ENCODE data around the gene ITGBL1.

ITGBL1 gene

GRCh38 chr13:101712026-101712348, 259.5 kb downstream of the ITGBL1 start:
- Histone ChIP-seq H3K27me3 (ENCODE audit: insufficient read depth, low read length) (no peaks in the 10 kb centered on the region), H3K27ac (ENCODE audit: low read length) (no peak overlapping the region), H3K36me3 (ENCODE audit: insufficient read depth, low read depth, low read length) (no peaks in the 10 kb centered on the region), H3K4me3 (ENCODE audit: low read length) (no peak overlapping the region), H3K4me1 (ENCODE audit: insufficient read depth, low read length) (peaks cover 3% of the 10 kb centered on the region; the same call in 1 of the 2 replicates), H3K9me3 (ENCODE audit: insufficient read depth, low read depth, low read length) (no peaks in the 10 kb centered on the region), H3K9ac (ENCODE audit: low read depth, low read length) (no peak overlapping the region)

GRCh38 chr13:101714195-101714594, 261.7 kb downstream of the ITGBL1 start:
- no peak overlapping the region for H3K4me3 ChIP-seq (ENCODE audit: low read length)
- no peak overlapping the region for H3K9ac ChIP-seq (ENCODE audit: low read depth, low read length)
- H3K36me3 ChIP-seq (ENCODE audit: insufficient read depth, low read depth, low read length), result no peaks in the 10 kb centered on the region

GRCh38 chr13:101717353-101717752, 264.9 kb downstream of the ITGBL1 start:
- Histone ChIP-seq H3K9ac (ENCODE audit: low read depth, low read length) (no peak overlapping the region), H3K4me1 (ENCODE audit: insufficient read depth, low read length) (no peaks in the 10 kb centered on the region), H3K9me3 (ENCODE audit: insufficient read depth, low read depth, low read length) (no peaks in the 10 kb centered on the region), H3K4me3 (ENCODE audit: low read length) (no peak overlapping the region), H3K36me3 (ENCODE audit: insufficient read depth, low read depth, low read length) (no peaks in the 10 kb centered on the region), H3K27me3 (ENCODE audit: insufficient read depth, low read length) (no peaks in the 10 kb centered on the region), H3K27ac (ENCODE audit: low read length) (no peak overlapping the region)

More at GRCh38 chr13:101714195-101714594, 261.7 kb downstream of the ITGBL1 start:
- H3K27me3 ChIP-seq (ENCODE audit: insufficient read depth, low read length), result no peaks in the 10 kb centered on the region
- H3K4me1 ChIP-seq (ENCODE audit: insufficient read depth, low read length), result no peaks in the 10 kb centered on the region
- H3K9me3 ChIP-seq (ENCODE audit: insufficient read depth, low read depth, low read length), result no peaks in the 10 kb centered on the region
- H3K27ac ChIP-seq (ENCODE audit: low read length), result no peak overlapping the region

- H3K4me3 ChIP-seq (ENCODE audit: low read length), result no peak overlapping the region
- no peaks in the 10 kb centered on the region for H3K9me3 ChIP-seq (ENCODE audit: insufficient read depth, low read depth, low read length)
- H3K4me1 ChIP-seq (ENCODE audit: insufficient read depth, low read length), result no peaks in the 10 kb centered on the region
- H3K27me3 ChIP-seq (ENCODE audit: insufficient read depth, low read length), result no peaks in the 10 kb centered on the region
- no peaks in the 10 kb centered on the region for H3K36me3 ChIP-seq (ENCODE audit: insufficient read depth, low read depth, low read length)
- H3K27ac ChIP-seq (ENCODE audit: low read length), result no peak overlapping the region
- no peak overlapping the region for H3K9ac ChIP-seq (ENCODE audit: low read depth, low read length)
Measured at GRCh38 chr13:101718496-101718895, 266.0 kb downstream of the ITGBL1 start.

- H3K9ac ChIP-seq (ENCODE audit: low read depth, low read length), result no peak overlapping the region
- no peak overlapping the region for H3K4me3 ChIP-seq (ENCODE audit: low read length)
- H3K27me3 ChIP-seq (ENCODE audit: insufficient read depth, low read length), result no peaks in the 10 kb centered on the region
- no peaks in the 10 kb centered on the region for H3K4me1 ChIP-seq (ENCODE audit: insufficient read depth, low read length)
- no peak overlapping the region for H3K27ac ChIP-seq (ENCODE audit: low read length)
- no peaks in the 10 kb centered on the region for H3K9me3 ChIP-seq (ENCODE audit: insufficient read depth, low read depth, low read length)
- no peaks in the 10 kb centered on the region for H3K36me3 ChIP-seq (ENCODE audit: insufficient read depth, low read depth, low read length)
Measured at GRCh38 chr13:101726681-101727080, 274.2 kb downstream of the ITGBL1 start.

- Histone ChIP-seq H3K27me3 (ENCODE audit: insufficient read depth, low read length) (no peaks in the 10 kb centered on the region), H3K4me1 (ENCODE audit: insufficient read depth, low read length) (no peaks in the 10 kb centered on the region), H3K27ac (ENCODE audit: low read length) (no peak overlapping the region), H3K4me3 (ENCODE audit: low read length) (no peak overlapping the region), H3K36me3 (ENCODE audit: insufficient read depth, low read depth, low read length) (no peaks in the 10 kb centered on the region), H3K9me3 (ENCODE audit: insufficient read depth, low read depth, low read length) (no peaks in the 10 kb centered on the region), H3K9ac (ENCODE audit: low read depth, low read length) (no peak overlapping the region)
Measured at GRCh38 chr13:101727118-101727517, 274.6 kb downstream of the ITGBL1 start.

GRCh38 chr13:101728021-101728420, 275.5 kb downstream of the ITGBL1 start:
- Histone ChIP-seq H3K36me3 (ENCODE audit: insufficient read depth, low read depth, low read length) (no peaks in the 10 kb centered on the region), H3K27ac (ENCODE audit: low read length) (no peak overlapping the region), H3K9me3 (ENCODE audit: insufficient read depth, low read depth, low read length) (no peaks in the 10 kb centered on the region), H3K27me3 (ENCODE audit: insufficient read depth, low read length) (no peaks in the 10 kb centered on the region), H3K4me1 (ENCODE audit: insufficient read depth, low read length) (no peaks in the 10 kb centered on the region), H3K9ac (ENCODE audit: low read depth, low read length) (no peak overlapping the region), H3K4me3 (ENCODE audit: low read length) (no peak overlapping the region)

GRCh38 chr13:101728615-101729014, 276.1 kb downstream of the ITGBL1 start:
- Histone ChIP-seq H3K4me1 (ENCODE audit: insufficient read depth, low read length) (no peaks in the 10 kb centered on the region), H3K27ac (ENCODE audit: low read length) (no peak overlapping the region), H3K36me3 (ENCODE audit: insufficient read depth, low read depth, low read length) (no peaks in the 10 kb centered on the region), H3K27me3 (ENCODE audit: insufficient read depth, low read length) (no peaks in the 10 kb centered on the region), H3K4me3 (ENCODE audit: low read length) (no peak overlapping the region), H3K9ac (ENCODE audit: low read depth, low read length) (no peak overlapping the region), H3K9me3 (ENCODE audit: insufficient read depth, low read depth, low read length) (no peaks in the 10 kb centered on the region)

- H3K36me3 ChIP-seq (ENCODE audit: insufficient read depth, low read depth, low read length), result no peaks in the 10 kb centered on the region
- no peaks in the 10 kb centered on the region for H3K4me1 ChIP-seq (ENCODE audit: insufficient read depth, low read length)
- no peak overlapping the region for H3K27ac ChIP-seq (ENCODE audit: low read length)
- no peaks in the 10 kb centered on the region for H3K9me3 ChIP-seq (ENCODE audit: insufficient read depth, low read depth, low read length)
- H3K4me3 ChIP-seq (ENCODE audit: low read length), result no peak overlapping the region
- H3K27me3 ChIP-seq (ENCODE audit: insufficient read depth, low read length), result no peaks in the 10 kb centered on the region
- no peak overlapping the region for H3K9ac ChIP-seq (ENCODE audit: low read depth, low read length)
Measured at GRCh38 chr13:101730420-101731000, 278.0 kb downstream of the ITGBL1 start.

- Histone ChIP-seq H3K4me3 (ENCODE audit: low read length) (no peak overlapping the region), H3K4me1 (ENCODE audit: insufficient read depth, low read length) (peaks cover under 1% of the 10 kb centered on the region; the same call in 1 of the 2 replicates), H3K36me3 (ENCODE audit: insufficient read depth, low read depth, low read length) (no peaks in the 10 kb centered on the region), H3K9ac (ENCODE audit: low read depth, low read length) (no peak overlapping the region), H3K9me3 (ENCODE audit: insufficient read depth, low read depth, low read length) (no peaks in the 10 kb centered on the region), H3K27ac (ENCODE audit: low read length) (no peak overlapping the region), H3K27me3 (ENCODE audit: insufficient read depth, low read length) (no peaks in the 10 kb centered on the region)
Measured at GRCh38 chr13:101736566-101736965, 284.1 kb downstream of the ITGBL1 start.

- H3K4me3 ChIP-seq (ENCODE audit: low read length), result no peak overlapping the region
- H3K36me3 ChIP-seq (ENCODE audit: insufficient read depth, low read depth, low read length), result no peaks in the 10 kb centered on the region
- H3K9me3 ChIP-seq (ENCODE audit: insufficient read depth, low read depth, low read length), result no peaks in the 10 kb centered on the region
- H3K9ac ChIP-seq (ENCODE audit: low read depth, low read length), result no peak overlapping the region
- H3K4me1 ChIP-seq (ENCODE audit: insufficient read depth, low read length), result peaks cover 5% of the 10 kb centered on the region; the same call in 1 of the 2 replicates
- H3K27me3 ChIP-seq (ENCODE audit: insufficient read depth, low read length), result no peaks in the 10 kb centered on the region
- no peak overlapping the region for H3K27ac ChIP-seq (ENCODE audit: low read length)
Measured at GRCh38 chr13:101738336-101738735, 285.9 kb downstream of the ITGBL1 start.

- Histone ChIP-seq H3K9me3 (ENCODE audit: insufficient read depth, low read depth, low read length) (no peaks in the 10 kb centered on the region), H3K27me3 (ENCODE audit: insufficient read depth, low read length) (no peaks in the 10 kb centered on the region), H3K36me3 (ENCODE audit: insufficient read depth, low read depth, low read length) (no peaks in the 10 kb centered on the region), H3K4me1 (ENCODE audit: insufficient read depth, low read length) (peaks cover 5% of the 10 kb centered on the region; the same call in 1 of the 2 replicates), H3K9ac (ENCODE audit: low read depth, low read length) (no peak overlapping the region), H3K27ac (ENCODE audit: low read length) (no peak overlapping the region), H3K4me3 (ENCODE audit: low read length) (no peak overlapping the region)
Measured at GRCh38 chr13:101739382-101740178, 287.1 kb downstream of the ITGBL1 start.

All from iPS-20b (cell line).